Measurements from ENCODE around the gene TNFRSF8. TPM values are rescaled to one million over a fixed set of nuclear protein-coding genes. Genes with fewer than 3 reads are reported as not detected.

Gene TNFRSF8
- total and polyA plus RNA-seq, 5 experiments from 2014 or later = not detected

DNA sequence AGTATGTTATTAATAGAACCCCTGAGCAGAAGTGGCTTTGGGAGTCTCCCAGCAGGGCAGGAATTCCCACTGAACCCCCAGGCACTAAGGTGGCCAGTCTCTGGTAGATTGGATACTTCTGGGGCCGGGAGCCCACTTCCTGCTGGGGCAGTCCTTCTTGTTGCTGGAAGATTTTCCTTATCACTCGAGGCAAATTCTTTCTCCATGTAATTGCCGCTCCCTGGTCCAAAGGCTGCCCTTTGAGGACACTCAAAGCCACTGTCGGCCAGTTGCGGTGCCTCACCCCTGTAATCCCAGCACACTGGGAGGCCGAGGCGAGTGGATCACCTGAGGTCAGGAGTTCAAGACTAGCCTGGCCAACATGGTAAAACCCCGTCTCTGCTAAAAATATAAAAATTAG, 81.1 kb downstream of the TNFRSF8 start:
- peak overlapping the region in 2 of 10 donors; percentile 33 to 66 for H3K4me3 Mint-ChIP-seq
- ATAC-seq = no peak
- DNase-seq = no peak
- H3K36me3 Mint-ChIP-seq = no peaks in the 10 kb centered on the region
- peak overlapping the region in 7 of 10 donors; percentile 73 to 96 (median 84) for H3K27ac Mint-ChIP-seq
- H3K27me3 Mint-ChIP-seq = no peaks in the 10 kb centered on the region
- H3K9me3 Mint-ChIP-seq = peaks cover 0 to under 1% (median 0%) of the 10 kb centered on the region in 9 donors
- POLR2A ChIA-PET = interaction anchor here (1.2 to 7.8 kb wide), 4 partner anchors 6 to 22 kb away, joined by 4 to 67 read pairs (median 6); partner anchors contain the start of gene TNFRSF1B
- H3K4me1 Mint-ChIP-seq = peaks cover 23 to 69% (median 50%) of the 10 kb centered on the region in 4 donors

DNA sequence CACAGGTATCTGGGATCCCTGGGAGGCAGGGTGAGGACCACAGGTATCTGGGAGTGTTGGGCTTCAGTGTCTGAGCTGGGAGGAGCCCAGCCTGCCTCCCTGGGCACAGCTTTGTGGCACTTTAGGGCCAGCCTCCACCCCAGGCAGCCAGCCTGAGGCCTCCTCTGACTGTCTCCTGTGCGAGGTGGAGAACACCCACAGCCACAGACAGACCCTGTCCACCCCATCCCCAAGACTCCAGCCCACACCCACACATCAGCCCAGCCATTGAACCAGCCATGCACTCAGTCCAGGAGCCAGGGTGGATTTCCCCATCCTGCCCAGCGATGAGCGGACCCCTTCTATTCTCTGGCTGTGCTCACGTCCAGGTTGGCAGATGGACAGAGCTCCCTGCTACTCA, 81.9 kb downstream of the TNFRSF8 start:
- Mint-ChIP-seq H3K9me3 (peaks cover 0 to 8% (median 0%) of the 10 kb centered on the region in 9 donors), H3K27me3 (no peaks in the 10 kb centered on the region), H3K4me1 (peaks cover 27 to 72% (median 58%) of the 10 kb centered on the region in 4 donors), H3K4me3 (no peak overlapping the region), H3K36me3 (peaks cover 0 to 4% (median 0%) of the 10 kb centered on the region in 3 donors), H3K27ac (peak overlapping the region in 7 of 10 donors; percentile 22 to 75 (median 55))
- DNase-seq = no peak
- POLR2A ChIA-PET = interaction anchor here (0.6 to 8.7 kb wide), 8 partner anchors 9 to 56 kb away, joined by 3 to 119 read pairs (median 5); partner anchors contain the start of gene TNFRSF1B
- ATAC-seq = no peak

DNA sequence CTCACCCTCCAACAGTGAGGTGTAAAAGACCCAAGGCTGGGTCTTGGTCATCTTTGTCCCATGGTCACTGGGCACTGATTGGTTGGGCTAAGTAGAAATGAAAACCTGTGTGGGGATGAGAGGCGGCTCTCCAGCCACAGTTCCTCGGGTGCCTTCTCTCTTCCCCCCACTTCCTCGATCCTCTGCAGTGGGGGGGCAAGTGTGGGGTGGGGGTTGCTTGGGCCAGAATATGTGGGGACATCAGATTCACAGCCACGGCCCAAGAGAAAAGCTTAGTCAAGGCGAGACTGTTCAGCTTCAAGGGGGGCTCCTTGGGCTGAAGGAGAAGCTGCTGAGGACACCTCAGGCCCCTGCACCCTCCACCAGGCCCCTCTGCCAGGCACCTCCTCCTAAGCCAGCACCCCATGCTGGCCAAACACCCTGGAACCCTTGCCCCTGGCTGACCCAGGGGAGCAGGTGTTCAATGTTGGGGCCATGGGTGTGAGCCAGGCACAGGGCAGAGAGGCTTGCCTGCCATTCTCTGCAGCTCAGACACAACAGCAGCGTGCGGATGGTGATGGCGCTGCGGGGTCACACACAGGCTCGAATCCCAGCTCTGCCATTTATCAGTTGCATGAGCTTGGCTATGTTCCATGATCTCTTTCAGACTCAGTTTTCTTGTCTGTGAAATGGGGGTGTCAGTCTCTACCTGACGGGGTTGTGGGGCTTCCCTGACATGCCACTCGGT, 82.7 kb downstream of the TNFRSF8 start:
- no peaks in the 10 kb centered on the region for H3K27me3 Mint-ChIP-seq
- H3K4me3 Mint-ChIP-seq = no peak overlapping the region
- DNase-seq (no peak), ATAC-seq (no peak)
- H3K4me1 Mint-ChIP-seq = peaks cover 35 to 81% (median 66%) of the 10 kb centered on the region in 4 donors
- H3K36me3 Mint-ChIP-seq = peaks cover 0 to 4% (median 0%) of the 10 kb centered on the region in 3 donors
- H3K9me3 Mint-ChIP-seq = peaks cover 0 to 9% (median 0%) of the 10 kb centered on the region in 9 donors
- peak overlapping the region in 9 of 10 donors; percentile 66 to 97 (median 90) for H3K27ac Mint-ChIP-seq
- POLR2A ChIA-PET = interaction anchor here (0.9 to 8.7 kb wide), 5 partner anchors 10 to 57 kb away, joined by 3 to 119 read pairs (median 5); no protein-coding TSS in a partner anchor

DNA sequence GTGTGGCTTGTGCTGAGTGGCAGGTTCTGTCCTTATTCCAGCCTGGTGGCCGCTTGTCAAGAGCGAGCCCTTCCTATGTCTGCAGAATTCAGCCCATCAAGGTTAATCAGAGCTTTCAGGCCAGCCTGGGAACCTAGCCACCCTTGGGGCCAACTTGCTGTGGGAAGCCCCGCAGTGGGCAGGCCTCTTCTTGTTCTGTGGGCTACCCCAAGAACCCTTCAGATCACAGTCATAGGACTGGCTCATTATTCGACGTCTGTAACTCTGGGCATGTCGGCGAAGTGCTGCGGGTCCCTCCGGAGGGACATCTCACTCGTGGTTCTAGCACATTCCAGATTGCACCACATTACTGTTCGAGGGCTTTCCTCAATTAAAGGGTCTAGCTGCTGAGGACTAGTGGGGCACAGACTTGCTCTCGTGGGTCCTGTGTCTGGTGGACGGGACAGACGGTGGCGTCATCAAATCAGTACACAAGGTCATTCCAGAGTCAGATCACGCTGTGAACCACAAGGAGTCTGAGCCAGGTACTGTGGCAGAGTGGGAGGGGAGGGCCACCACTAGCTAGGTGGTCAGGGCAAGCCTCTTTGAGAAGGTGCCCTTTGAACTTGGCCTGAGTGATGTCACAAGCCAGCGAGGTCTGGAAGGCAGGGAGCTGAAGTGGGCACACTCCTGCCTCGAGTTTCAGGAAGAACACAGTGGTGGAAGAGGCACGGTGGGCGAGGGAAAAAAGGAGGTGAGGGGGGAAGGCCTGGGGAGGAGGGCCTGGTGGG, 83.4 kb downstream of the TNFRSF8 start:
- Mint-ChIP-seq H3K4me3 (peak overlapping the region in 5 of 10 donors; percentile 11 to 75 (median 20)), H3K27ac (peak overlapping the region; percentile 66 to 97 (median 90)), H3K4me1 (peaks cover 41 to 88% (median 73%) of the 10 kb centered on the region in 4 donors), H3K9me3 (peaks cover 0 to 9% (median 0%) of the 10 kb centered on the region in 9 donors), H3K36me3 (peaks cover 0 to 4% (median 3%) of the 10 kb centered on the region in 3 donors), H3K27me3 (no peaks in the 10 kb centered on the region)
- DNase-seq = no peak
- POLR2A ChIA-PET = interaction anchor here (1.4 to 8.7 kb wide), 5 partner anchors 6 to 57 kb away, joined by 4 to 119 read pairs (median 5); no protein-coding TSS in a partner anchor
- no peak for ATAC-seq

DNA sequence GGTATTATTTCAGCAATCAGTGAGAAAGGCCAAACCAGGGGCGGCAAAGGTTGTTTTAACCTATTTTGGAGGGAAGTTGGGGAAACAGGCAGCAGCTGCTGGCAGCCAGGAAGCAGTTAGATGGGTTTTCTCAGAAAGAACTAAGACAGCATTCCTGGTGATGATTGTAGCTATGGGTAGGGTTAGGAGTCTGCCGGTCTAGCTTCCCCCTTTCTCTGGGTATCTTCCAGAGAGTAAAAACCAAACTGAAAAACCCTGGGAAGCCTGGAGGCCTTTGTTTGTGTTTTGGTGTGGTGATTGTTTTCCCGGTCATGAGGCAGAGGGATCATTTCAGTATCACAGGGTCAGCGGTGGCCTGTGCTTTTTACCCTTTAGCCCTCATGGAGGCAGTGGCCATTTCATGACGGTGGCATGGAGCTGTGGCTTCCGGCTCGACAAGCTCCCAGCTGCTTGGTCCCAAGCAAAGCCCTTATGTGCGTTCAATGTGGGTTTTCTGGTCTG, 84.1 kb downstream of the TNFRSF8 start:
- DNase-seq = no peak
- H3K9me3 Mint-ChIP-seq = peaks cover 0 to 9% (median 0%) of the 10 kb centered on the region in 9 donors
- ATAC-seq = no peak
- H3K36me3 Mint-ChIP-seq = peaks cover 0 to 4% (median 3%) of the 10 kb centered on the region in 3 donors
- H3K27ac Mint-ChIP-seq = peak overlapping the region; percentile 61 to 97 (median 90)
- H3K4me3 Mint-ChIP-seq = peak overlapping the region in 4 of 10 donors; percentile 24 to 75 (median 54)
- POLR2A ChIA-PET = interaction anchor here (0.5 to 8.7 kb wide), 6 partner anchors 7 to 29 kb away, joined by 4 to 119 read pairs (median 6); no protein-coding TSS in a partner anchor
- no peaks in the 10 kb centered on the region for H3K27me3 Mint-ChIP-seq
- H3K4me1 Mint-ChIP-seq = peaks cover 46 to 91% (median 81%) of the 10 kb centered on the region in 4 donors

DNA sequence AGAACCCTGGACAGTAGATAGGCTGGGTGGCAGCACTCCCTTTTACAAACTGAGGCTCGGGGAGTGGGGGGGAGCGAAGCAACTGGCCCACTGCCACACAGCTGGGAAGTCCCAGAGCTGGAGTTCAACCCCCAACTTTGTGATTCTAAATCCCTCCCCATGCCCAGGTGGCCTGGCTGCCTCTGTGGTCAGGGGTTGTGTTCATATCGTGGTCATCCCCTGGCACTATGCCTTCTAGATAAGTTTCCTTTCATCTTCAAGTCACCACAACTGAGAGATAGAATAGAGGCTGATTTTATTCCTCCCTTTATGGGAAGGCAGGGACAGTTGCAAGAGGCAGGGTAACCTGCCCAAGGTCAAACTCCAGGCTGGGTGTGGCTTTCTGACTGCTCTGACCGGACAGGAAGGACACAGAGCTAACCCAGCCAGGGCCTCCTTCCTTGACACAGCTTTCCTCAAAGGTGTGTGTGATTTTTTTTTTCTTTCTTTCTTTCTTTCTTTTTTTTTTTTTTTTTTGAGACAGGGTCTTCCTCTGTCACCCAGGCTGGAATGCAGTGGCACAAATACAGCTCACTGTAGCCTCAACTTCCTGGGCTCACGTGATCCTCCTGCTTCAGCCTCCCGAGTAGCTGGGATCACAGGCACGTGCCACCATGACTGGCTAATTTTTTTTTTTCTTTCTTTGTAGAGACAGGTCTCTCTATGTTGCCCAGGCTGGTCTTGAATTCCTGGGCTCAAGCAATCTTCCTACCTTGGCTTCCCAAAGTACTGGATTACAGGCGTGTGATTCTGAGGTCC, 85.3 kb downstream of the TNFRSF8 start:
- Mint-ChIP-seq H3K27ac (peak overlapping the region; percentile 73 to 99 (median 96)), H3K4me3 (peak overlapping the region in 6 of 10 donors; percentile 55 to 85 (median 70)), H3K4me1 (peaks cover 47 to 94% (median 83%) of the 10 kb centered on the region in 4 donors), H3K36me3 (peaks cover 0 to 4% (median 3%) of the 10 kb centered on the region in 3 donors), H3K27me3 (no peaks in the 10 kb centered on the region), H3K9me3 (peaks cover 0 to 9% (median 0%) of the 10 kb centered on the region in 9 donors)
- no peak for DNase-seq
- ATAC-seq = peak in 1 of 2 donors; percentile 9
- POLR2A ChIA-PET = interaction anchor here (0.6 to 8.7 kb wide), 12 partner anchors 8 to 62 kb away, joined by 3 to 119 read pairs (median 14); no protein-coding TSS in a partner anchor

DNA sequence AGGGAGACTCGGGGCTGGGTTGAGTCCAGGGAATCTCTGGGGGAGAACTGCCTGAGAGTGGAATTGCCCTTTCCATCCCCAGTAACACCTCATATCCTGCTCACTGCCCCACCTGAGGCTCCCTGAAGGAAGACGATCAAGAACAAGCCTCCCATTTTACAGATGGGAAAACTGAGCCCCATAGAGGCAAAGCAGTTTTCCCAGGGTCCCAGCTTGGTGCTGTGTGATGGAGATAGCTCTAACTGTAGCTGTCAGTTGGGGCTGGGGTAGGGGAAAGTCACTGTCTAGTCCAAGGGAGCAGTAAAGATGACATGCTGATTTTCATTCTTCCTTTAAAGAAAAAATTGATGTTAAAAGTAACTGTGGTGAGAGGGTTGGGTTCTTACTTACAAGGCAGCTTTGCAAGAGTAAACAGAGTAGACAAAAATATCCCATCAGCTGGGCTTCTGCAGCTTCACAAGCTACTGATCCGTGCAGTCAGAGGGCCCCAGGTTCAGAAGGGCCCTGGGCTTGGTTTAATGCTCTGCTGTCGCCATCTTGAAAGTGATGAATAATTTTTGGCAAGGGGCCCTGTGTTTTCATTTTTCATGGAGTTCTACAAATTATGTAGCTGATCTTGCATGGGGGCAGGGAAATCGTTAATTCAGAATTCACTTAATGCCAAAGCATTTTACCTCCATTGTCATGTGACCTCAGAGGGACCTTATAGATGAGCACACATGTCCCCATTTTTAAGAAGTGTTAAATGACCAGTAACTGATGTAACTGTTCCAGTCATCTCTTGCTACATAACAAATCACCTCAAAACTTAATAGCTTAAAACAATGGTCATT, 86.1 kb downstream of the TNFRSF8 start:
- H3K4me3 Mint-ChIP-seq = peak overlapping the region in 9 of 10 donors; percentile 37 to 85 (median 70)
- POLR2A ChIA-PET = interaction anchor here (0.7 to 8.7 kb wide), 13 partner anchors 7 to 343 kb away, joined by 3 to 119 read pairs (median 22); partner anchors contain the start of genes CLCN6, MTHFR and TNFRSF1B
- no peaks in the 10 kb centered on the region for H3K27me3 Mint-ChIP-seq

DNA sequence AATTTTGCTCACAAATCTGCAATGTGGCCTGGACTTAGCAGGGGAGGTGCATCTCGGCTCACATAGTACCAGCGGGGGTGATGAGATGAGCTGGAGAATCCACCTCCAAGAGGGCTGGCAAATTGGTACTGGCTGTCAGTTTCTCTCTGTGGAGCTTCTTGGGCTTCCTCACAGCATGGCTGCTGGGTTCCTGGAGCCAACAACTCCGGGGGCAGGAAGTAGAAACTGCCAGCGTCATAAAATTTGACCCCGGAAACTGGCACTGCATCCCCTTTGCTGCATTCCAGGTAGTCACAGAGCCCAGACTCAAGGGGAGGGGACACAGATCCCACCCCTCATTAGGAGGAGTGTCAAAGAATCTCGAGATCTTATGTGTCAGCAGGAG, 86.7 kb downstream of the TNFRSF8 start:
- peaks cover 0 to 9% (median 0%) of the 10 kb centered on the region in 9 donors for H3K9me3 Mint-ChIP-seq
- ATAC-seq = no peak
- H3K27me3 Mint-ChIP-seq = no peaks in the 10 kb centered on the region
- H3K36me3 Mint-ChIP-seq = peaks cover 0 to 4% (median 3%) of the 10 kb centered on the region in 3 donors
- H3K27ac Mint-ChIP-seq = peak overlapping the region; percentile 90 to 99 (median 96)
- peaks cover 43 to 85% (median 79%) of the 10 kb centered on the region in 4 donors for H3K4me1 Mint-ChIP-seq
- peak overlapping the region; percentile 37 to 85 (median 70) for H3K4me3 Mint-ChIP-seq
- DNase-seq = peak in 1 of 10 donors; percentile 36
- POLR2A ChIA-PET = interaction anchor here (1.6 to 8.7 kb wide), 12 partner anchors 9 to 344 kb away, joined by 3 to 119 read pairs (median 22); partner anchors contain the start of genes CLCN6, MTHFR and TNFRSF1B

More for the DNA sequence above, 86.1 kb downstream of the TNFRSF8 start:
- Mint-ChIP-seq H3K9me3 (peaks cover 0 to 9% (median 0%) of the 10 kb centered on the region in 9 donors), H3K27ac (peak overlapping the region; percentile 71 to 99 (median 96)), H3K36me3 (peaks cover 0 to 4% (median 3%) of the 10 kb centered on the region in 3 donors), H3K4me1 (peaks cover 43 to 90% (median 79%) of the 10 kb centered on the region in 4 donors)
- peak in 1 of 10 donors; percentile 19 for DNase-seq
- no peak for ATAC-seq

DNA sequence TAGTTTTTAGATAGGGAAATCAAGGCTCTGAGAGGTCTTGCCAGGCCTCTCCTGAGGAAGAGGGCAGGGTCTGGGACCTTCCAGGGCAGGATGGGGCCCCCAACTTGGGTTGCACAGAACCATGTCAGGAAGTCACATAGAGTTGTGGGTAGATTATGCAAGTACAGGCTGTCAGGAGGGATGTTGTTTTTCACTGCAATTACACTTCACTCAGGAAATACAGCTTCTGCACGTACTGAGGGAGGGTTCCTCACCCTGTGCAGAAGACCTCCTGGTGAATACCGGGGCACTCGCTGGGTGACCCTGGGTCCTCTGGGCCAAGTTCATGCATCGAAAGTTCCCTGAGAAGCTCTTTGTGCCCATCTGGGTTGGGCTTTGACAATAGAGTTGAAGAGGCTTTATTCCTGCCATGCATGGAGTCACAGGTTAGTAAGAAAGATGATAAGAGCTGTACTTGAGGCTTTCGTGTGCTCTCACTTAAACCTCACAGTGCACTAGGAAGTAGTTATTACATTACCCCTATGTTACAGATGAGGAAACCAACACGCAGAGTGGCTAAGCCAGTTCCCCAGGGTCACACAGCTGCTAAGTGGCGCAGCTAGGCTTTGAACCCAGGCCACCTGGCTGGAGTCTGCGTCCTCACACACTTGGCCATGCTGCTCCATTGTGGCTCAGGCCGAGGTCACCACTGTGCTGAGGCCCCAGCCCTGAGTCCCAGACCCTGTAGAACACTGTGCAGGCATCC, 87.5 kb downstream of the TNFRSF8 start:
- Mint-ChIP-seq H3K4me1 (peaks cover 46 to 88% (median 83%) of the 10 kb centered on the region in 4 donors), H3K27me3 (no peaks in the 10 kb centered on the region), H3K27ac (peak overlapping the region; percentile 90 to 99 (median 96)), H3K9me3 (peaks cover 0 to 9% (median 0%) of the 10 kb centered on the region in 9 donors), H3K4me3 (peak overlapping the region; percentile 54 to 85 (median 78)), H3K36me3 (peaks cover 0 to 4% (median 3%) of the 10 kb centered on the region in 3 donors)
- POLR2A ChIA-PET = interaction anchor here (0.6 to 8.7 kb wide), 19 partner anchors 10 to 344 kb away, joined by 3 to 119 read pairs (median 5); partner anchors contain the start of genes CLCN6, MTHFR and TNFRSF1B
- DNase-seq = peak in 5 of 10 donors; percentile 24 to 61 (median 57)
- ATAC-seq = peak; percentile 79 to 86

Data from naive thymus-derived CD8-positive, alpha-beta T cell (primary cell).